T47D (cell line): Measurements from ENCODE around the gene MZB1.
A peak's percentile ranks its signal among the peaks of the same experiment; 100 is the strongest.

ENCODE experiments used
- DNase-seq, 2 experiments: peaks; one replicate each; pipeline versions ENCODE4 v3.0.0 to v3.0.0-alpha.2; 2011 to 2012; ENCODE audit warnings: low read depth in 1 of 2, low spot score in 1 of 2
- JUND ChIP-seq: IDR thresholded peaks from 2 replicates; pipeline ENCODE4 v1.6.1; 2012; ENCODE audit warnings: low read depth
- in situ Hi-C: cut with HindIII; loops from 2 replicates; pipeline ENCODE4 v1.10.0; 2016; ENCODE audit warnings: low sequenced_read_pairs, low pct_unique_long_range_greater_than_20kb

Gene MZB1

GRCh38 chr5:139389701-139390638 lies at the start of gene MZB1:
MZB1 (minus strand) TSS chr5:139389913; CDS start chr5:139389856, 57 bp downstream.
- no peak for DNase-seq
- TF ChIP-seq JUND = no peak
- in situ Hi-C loops = no loop called here

GRCh38 chr5:139439013-139439903 lies 49.5 kb upstream of the MZB1 start, which contains the start of gene DNAJC18:
DNAJC18 (minus strand) TSS chr5:139439525; CDS start chr5:139439445, 80 bp downstream.
- peak; percentile 80 to 85 for DNase-seq

GRCh38 chr5:139438707-139439012 lies 48.9 kb upstream of the MZB1 start:
- no peak for DNase-seq
- TF ChIP-seq JUND = no peak
- in situ Hi-C loops = no loop called here

More at GRCh38 chr5:139439013-139439903, 49.5 kb upstream of the MZB1 start, which contains the start of gene DNAJC18:
- TF ChIP-seq JUND = no peak
- in situ Hi-C loops = no loop called here

GRCh38 chr5:139435676-139436075 lies 46.0 kb upstream of the MZB1 start:
- in situ Hi-C loops = no loop called here
- no peak for TF ChIP-seq JUND
- no peak for DNase-seq

GRCh38 chr5:139431706-139432105 lies 42.0 kb upstream of the MZB1 start:
- in situ Hi-C loops = no loop called here

GRCh38 chr5:139430015-139430414 lies 40.3 kb upstream of the MZB1 start:
- no peak for TF ChIP-seq JUND
- no peak for DNase-seq
- in situ Hi-C loops = no loop called here

More at GRCh38 chr5:139431706-139432105, 42.0 kb upstream of the MZB1 start:
- no peak for DNase-seq
- no peak for TF ChIP-seq JUND

GRCh38 chr5:139426203-139426885 lies 36.6 kb upstream of the MZB1 start:
- TF ChIP-seq JUND = no peak
- DNase-seq = no peak
- in situ Hi-C loops = no loop called here

- TF ChIP-seq JUND = no peak
- DNase-seq = no peak
- in situ Hi-C loops = no loop called here
Observed at GRCh38 chr5:139425497-139425896, 35.8 kb upstream of the MZB1 start.

- TF ChIP-seq JUND = no peak
- in situ Hi-C loops = no loop called here
- peak; percentile 63 to 78 for DNase-seq
Observed at GRCh38 chr5:139422307-139422893, 32.7 kb upstream of the MZB1 start.

GRCh38 chr5:139419226-139420192 lies 29.8 kb upstream of the MZB1 start:
- in situ Hi-C loops = no loop called here
- no peak for DNase-seq

GRCh38 chr5:139418793-139419192 lies 29.1 kb upstream of the MZB1 start:
- no peak for DNase-seq
- no peak for TF ChIP-seq JUND
- in situ Hi-C loops = no loop called here

More at GRCh38 chr5:139419226-139420192, 29.8 kb upstream of the MZB1 start:
- no peak for TF ChIP-seq JUND
